K562 (cell line): ENCODE measurements around the gene COX11. TPM values are rescaled to one million over a fixed set of nuclear protein-coding genes. Genes with fewer than 3 reads are reported as not detected.

Experiments
- ATAC-seq: fragments of 200-7000 bp; cut with Tn5 transposase; 3 replicates; pipeline ENCODE4 v1.9.1; 2020; ENCODE audit warnings: moderate library complexity
- BruUV-seq: library from RNA; stranded (reverse); fragments of 400-500 nt; replicated peaks from 2 replicates; lab custom pipeline; 2021; lab: Mats Ljungman, UMichigan
- CTCF ChIA-PET: fragments of 300-600 bp; formaldehyde crosslinking; extraction: SDS; loops from one replicate; lab custom pipeline; 2021; ENCODE audit warnings: low intra/inter-chr PET ratio; lab: Yijun Ruan, JAX
- POLR2A ChIA-PET: fragments of 300-600, 350-650 bp; sonication (Branson Sonifier 250); formaldehyde crosslinking; extraction: SDS; loops from one replicate; lab custom pipeline; 2021; ENCODE audit warnings: antibody characterized with exemption, inconsistent platforms; lab: Yijun Ruan, JAX
- DNase-seq, 4 experiments: peaks; one replicate each; pipeline versions ENCODE4 v3.0.0 to v3.0.0-alpha.2; 2011 to 2018; ENCODE audit warnings: low spot score in 3 of 4, mixed read lengths in 3 of 4; ENCODE audit errors: extremely low read depth in 1 of 4
- FAIRE-seq: peaks from 2 replicates; lab custom pipeline; 2011; peaks lifted over from hg19 to GRCh38; lab: Jason Lieb, UNC
- H2AFZ ChIP-seq: 2 replicates; pipeline ENCODE4 v1.6.0; 2011; ENCODE audit warnings: low read depth, low read length, control low read depth, inconsistent platforms
- H3K27ac ChIP-seq: fragments of 200-600 bp; 3 replicates; pipeline ENCODE4 v1.8.0; 2011; ENCODE audit warnings: low read depth, mild to moderate bottlenecking, control low read depth, inconsistent platforms, low read length, moderate library complexity, mixed read lengths; ENCODE audit errors: extremely low read depth
- H3K27me3 ChIP-seq, 2 experiments: fragments of 300-600 bp in 1 of 2; 2 replicates in 1 of 2; 3 replicates in 1 of 2; pipeline versions ENCODE4 v1.6.0 to v1.8.0; 2011; ENCODE audit warnings: inconsistent platforms in 2 of 2, low read length in 2 of 2, mild to moderate bottlenecking in 1 of 2, mixed read lengths in 1 of 2, moderate library complexity in 1 of 2; ENCODE audit not compliant: control insufficient read depth in 2 of 2, insufficient read depth in 2 of 2
- H3K36me3 ChIP-seq: fragments of 300-600 bp; 3 replicates; pipeline ENCODE4 v1.8.0; 2011; ENCODE audit warnings: mild to moderate bottlenecking, low read length, inconsistent platforms; ENCODE audit not compliant: control insufficient read depth, insufficient read depth
- H3K4me1 ChIP-seq, 2 experiments: fragments of 200-600 bp in 1 of 2; replicated peaks in 1 of 2; 2 replicates in 1 of 2; 3 replicates in 1 of 2; pipeline versions ENCODE4 v1.5.1 to v1.8.0; 2011; ENCODE audit warnings: inconsistent platforms in 2 of 2, low read length in 2 of 2, mild to moderate bottlenecking in 1 of 2, mixed read lengths in 1 of 2, moderate library complexity in 1 of 2; ENCODE audit not compliant: control insufficient read depth in 2 of 2, insufficient read depth in 2 of 2
- H3K4me2 ChIP-seq: 2 replicates; pipeline ENCODE4 v1.6.1; 2011; ENCODE audit warnings: low read length, control low read depth, inconsistent platforms, mixed read lengths; ENCODE audit not compliant: insufficient read depth
- H3K4me3 ChIP-seq: fragments of 200-600 bp; sonication (generic), shearing (Covaris generic); 2 replicates; pipeline ENCODE4 v1.5.1; 2016; ENCODE audit warnings: control low read depth, inconsistent platforms
- H3K79me2 ChIP-seq: fragments of 200-600 bp; 3 replicates; pipeline ENCODE4 v1.8.0; 2011; ENCODE audit warnings: low read length, inconsistent platforms; ENCODE audit not compliant: control insufficient read depth, insufficient read depth
- H3K9ac ChIP-seq, 2 experiments: 2 replicates each; pipeline versions ENCODE4 v1.6.0 to v1.6.1; 2011; ENCODE audit warnings: low read depth in 2 of 2, low read length in 2 of 2, control low read depth in 1 of 2, inconsistent platforms in 1 of 2, mild to moderate bottlenecking in 1 of 2, mixed read lengths in 1 of 2; ENCODE audit not compliant: insufficient read depth in 1 of 2
- H3K9me1 ChIP-seq: one replicate; pipeline ENCODE4 v1.6.0; 2011; ENCODE audit warnings: inconsistent platforms, mild to moderate bottlenecking, low read length, moderate library complexity; ENCODE audit not compliant: control insufficient read depth, insufficient read depth
- H3K9me3 ChIP-seq: replicated peaks from 2 replicates; pipeline ENCODE4 v1.5.1; 2011; ENCODE audit warnings: low read depth, low read length, inconsistent platforms; ENCODE audit not compliant: control insufficient read depth, insufficient read depth
- H4K20me1 ChIP-seq: replicated peaks from 2 replicates; pipeline ENCODE4 v1.6.1; 2011; ENCODE audit warnings: low read length, inconsistent platforms, mixed read lengths; ENCODE audit not compliant: control insufficient read depth, insufficient read depth
- CEBPB ChIP-seq: fragments of 450-650 bp; IDR thresholded peaks from 2 replicates; pipeline ENCODE4 v1.6.1; 2016; ENCODE audit warnings: missing genetic modification characterization, missing compliant biosample characterization
- DIDO1 ChIP-seq: fragments of 450-650 bp; IDR thresholded peaks from 2 replicates; pipeline ENCODE4 v1.6.1; 2016; ENCODE audit warnings: low read depth, missing biosample characterization, missing genetic modification characterization
- ELF2 ChIP-seq: fragments of 250-450 bp; sonication (Bioruptor Pico); IDR thresholded peaks from 2 replicates; pipeline ENCODE4 v1.5.0; 2021; ENCODE audit warnings: mild to moderate bottlenecking
- ESRRA ChIP-seq: fragments of 450-650 bp; IDR thresholded peaks from 2 replicates; pipeline ENCODE4 v1.6.1; 2014; ENCODE audit warnings: low read depth, mild to moderate bottlenecking, moderate library complexity, borderline replicate concordance
- HNRNPLL ChIP-seq: fragments of 200-400 bp; formaldehyde crosslinking; IDR thresholded peaks from 2 replicates; pipeline ENCODE4 v1.6.1; 2017; ENCODE audit warnings: low read length, low read depth, mild to moderate bottlenecking; ENCODE audit not compliant: poor library complexity, severe bottlenecking
- KLF16 ChIP-seq: IDR thresholded peaks from 2 replicates; pipeline ENCODE4 v1.6.1; 2016; ENCODE audit warnings: antibody characterized with exemption
- NCOA4 ChIP-seq: fragments of 450-650 bp; IDR thresholded peaks from 2 replicates; pipeline ENCODE4 v1.6.1; 2018; ENCODE audit warnings: mild to moderate bottlenecking; ENCODE audit not compliant: partially characterized antibody
- PHF8 ChIP-seq: fragments of 200-600 bp; sonication (generic); IDR thresholded peaks from 2 replicates; pipeline ENCODE4 v1.6.1; 2012; ENCODE audit warnings: mixed run types, mild to moderate bottlenecking, inconsistent platforms, low read length, moderate library complexity, borderline replicate concordance
- RFX7 ChIP-seq: fragments of 250-450 bp; sonication (Bioruptor Pico); IDR thresholded peaks from 2 replicates; pipeline ENCODE4 v1.5.1; 2021; ENCODE audit warnings: mild to moderate bottlenecking
- ZNF239 ChIP-seq: fragments of 250-450 bp; sonication (Bioruptor Pico); IDR thresholded peaks from 2 replicates; pipeline ENCODE4 v1.4.0; 2020; ENCODE audit warnings: mild to moderate bottlenecking
- ZNF263 ChIP-seq: sonication (generic); formaldehyde crosslinking; IDR thresholded peaks from 2 replicates; pipeline ENCODE4 v1.8.0; 2022; ENCODE audit warnings: mild to moderate bottlenecking, missing genetic modification reagents, borderline replicate concordance
- ZNF316 ChIP-seq: fragments of 450-650 bp; IDR thresholded peaks from 2 replicates; pipeline ENCODE4 v1.6.1; 2016
- WGBS: fragments of 100-300 bp; shearing (Covaris generic); methylation state at CpG from one replicate; pipeline ENCODE4 v1.1.6; 2016; ENCODE audit warnings: low coverage, mixed read lengths; ENCODE audit not compliant: insufficient coverage; ENCODE audit errors: missing lambda C conversion rate; 5-methylcytosine and 5-hydroxymethylcytosine counted together
- in situ Hi-C: fragments of 300-500 bp; cut with MboI; formaldehyde crosslinking; loops from 4 replicates; pipeline ENCODE4 v1.15.0; 2018; ENCODE audit warnings: inconsistent platforms, mixed read lengths
- intact Hi-C: fragments of 100-400 bp; cut with micrococcal nuclease; formaldehyde crosslinking; loops from 2 replicates; pipeline ENCODE4 v1.14.2; 2022
- polyA plus RNA-seq, 8 experiments: library from polyadenylated mRNA; depleted of rRNA in 4 of 8; stranded (reverse) in 5 of 8; unstranded in 3 of 8; fragments of >200 nt; fragmentation: Nextera tagmentation in 2 of 8; fragmentation: Illumina TruSeq in 1 of 8; extraction: Ambion mirVana in 2 of 8; extraction: Trizol in 1 of 8; gene quantifications; 2 replicates each; pipeline versions ENCODE4 v1.2.1 to v1.2.3, GENCODE V29; 2011 to 2014; ENCODE audit warnings: inconsistent platforms in 1 of 8, missing spikeins in 1 of 8
- total RNA-seq, 7 experiments: library from RNA; depleted of rRNA in 6 of 7; stranded (reverse); fragments of >200 nt in 6 of 7; fragmentation: Illumina TruSeq in 2 of 7; extraction: Trizol in 2 of 7; gene quantifications; 2 replicates each; pipeline versions ENCODE4 v1.2.1 to v1.2.3, GENCODE V29; 2011 to 2021; ENCODE audit warnings: low replicate concordance in 1 of 7
- TF ChIP-seq, protein P1 (sequence below): fragments of 150-350 bp; IDR thresholded peaks from 2 replicates; pipeline ENCODE4 v1.6.1; 2014; ENCODE audit warnings: low read depth, mild to moderate bottlenecking, low read length, borderline replicate concordance
- TF ChIP-seq, protein P2 (sequence below): fragments of 250-450 bp; sonication (Bioruptor Pico); IDR thresholded peaks from 2 replicates; pipeline ENCODE4 v1.5.0; 2020; ENCODE audit warnings: mild to moderate bottlenecking

COX11 gene
- total and polyA plus RNA-seq, 9 of the 15 experiments (the other 6 are each of a cell fraction or from before 2014, with no cell fraction given): 18.5 to 112 (median 30.7) TPM

DNA sequence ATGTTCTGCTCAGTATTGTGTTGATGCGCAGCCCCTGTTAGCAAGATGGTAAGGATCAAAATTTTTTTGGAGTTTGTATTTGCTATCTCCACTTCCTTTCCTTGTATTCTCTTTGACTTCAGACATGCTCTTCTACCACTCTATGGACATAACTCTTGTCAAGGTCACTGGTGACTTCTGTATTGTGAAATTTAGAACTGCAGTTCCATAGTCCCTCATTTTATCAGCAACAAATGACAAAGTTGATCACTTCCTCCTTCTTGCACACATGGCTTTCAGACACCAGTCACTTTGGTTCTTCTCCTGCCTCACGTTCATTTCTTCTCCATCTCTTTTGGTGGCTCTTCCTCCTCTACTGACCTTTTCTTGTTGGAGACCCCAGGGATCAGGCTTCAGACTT is 21.1 kb downstream of the COX11 start (continued):
- TF ChIP-seq, protein P1, sequence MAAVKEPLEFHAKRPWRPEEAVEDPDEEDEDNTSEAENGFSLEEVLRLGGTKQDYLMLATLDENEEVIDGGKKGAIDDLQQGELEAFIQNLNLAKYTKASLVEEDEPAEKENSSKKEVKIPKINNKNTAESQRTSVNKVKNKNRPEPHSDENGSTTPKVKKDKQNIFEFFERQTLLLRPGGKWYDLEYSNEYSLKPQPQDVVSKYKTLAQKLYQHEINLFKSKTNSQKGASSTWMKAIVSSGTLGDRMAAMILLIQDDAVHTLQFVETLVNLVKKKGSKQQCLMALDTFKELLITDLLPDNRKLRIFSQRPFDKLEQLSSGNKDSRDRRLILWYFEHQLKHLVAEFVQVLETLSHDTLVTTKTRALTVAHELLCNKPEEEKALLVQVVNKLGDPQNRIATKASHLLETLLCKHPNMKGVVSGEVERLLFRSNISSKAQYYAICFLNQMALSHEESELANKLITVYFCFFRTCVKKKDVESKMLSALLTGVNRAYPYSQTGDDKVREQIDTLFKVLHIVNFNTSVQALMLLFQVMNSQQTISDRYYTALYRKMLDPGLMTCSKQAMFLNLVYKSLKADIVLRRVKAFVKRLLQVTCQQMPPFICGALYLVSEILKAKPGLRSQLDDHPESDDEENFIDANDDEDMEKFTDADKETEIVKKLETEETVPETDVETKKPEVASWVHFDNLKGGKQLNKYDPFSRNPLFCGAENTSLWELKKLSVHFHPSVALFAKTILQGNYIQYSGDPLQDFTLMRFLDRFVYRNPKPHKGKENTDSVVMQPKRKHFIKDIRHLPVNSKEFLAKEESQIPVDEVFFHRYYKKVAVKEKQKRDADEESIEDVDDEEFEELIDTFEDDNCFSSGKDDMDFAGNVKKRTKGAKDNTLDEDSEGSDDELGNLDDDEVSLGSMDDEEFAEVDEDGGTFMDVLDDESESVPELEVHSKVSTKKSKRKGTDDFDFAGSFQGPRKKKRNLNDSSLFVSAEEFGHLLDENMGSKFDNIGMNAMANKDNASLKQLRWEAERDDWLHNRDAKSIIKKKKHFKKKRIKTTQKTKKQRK: no peak
- TF ChIP-seq KLF16 (no peak), CEBPB (tag) (peak; percentile 58), DIDO1 (tag) (no peak), ESRRA (no peak), NCOA4 (no peak), PHF8 (no peak), HNRNPLL (no peak)

DNA sequence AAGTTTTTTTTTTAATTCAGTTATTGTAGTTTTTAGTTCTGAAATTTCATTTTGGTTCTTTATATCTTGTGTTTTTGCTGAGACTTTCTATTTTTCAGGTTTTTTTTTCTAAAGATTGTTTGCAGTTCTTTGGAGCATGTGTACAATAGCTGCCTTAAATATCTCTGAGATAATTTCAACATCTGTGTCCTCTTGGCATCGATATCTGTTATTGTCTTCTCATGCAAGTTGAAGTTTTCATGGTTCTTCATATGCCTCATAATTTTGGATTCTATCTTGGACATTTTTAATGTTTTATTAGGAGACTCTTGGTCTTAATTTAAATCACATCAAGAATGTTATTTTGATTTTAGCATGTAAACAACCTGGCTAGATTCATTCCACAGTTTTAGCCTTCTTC is 22.8 kb downstream of the COX11 start:
- Histone ChIP-seq H3K9me1 (no peaks in the 10 kb centered on the region), H2AFZ (no peak overlapping the region), H3K4me2 (no peak overlapping the region), H3K79me2 (no peaks in the 10 kb centered on the region), H3K4me1 (peaks cover 0 to 3% of the 10 kb centered on the region in 2 experiments; a peak in 3 of 5 replicates), H3K4me3 (no peak overlapping the region), H4K20me1 (no peaks in the 10 kb centered on the region), H3K27me3 (no peaks in the 10 kb centered on the region), H3K9me3 (no peaks in the 10 kb centered on the region), H3K36me3 (peaks cover 9% of the 10 kb centered on the region; the same call in 2 of the 3 replicates), H3K9ac (no peak overlapping the region), H3K27ac (no peak overlapping the region)
- TF ChIP-seq RFX7 (CRISPR knock-in tag) (no peak), ZNF239 (CRISPR knock-in tag) (no peak), ELF2 (CRISPR knock-in tag) (no peak), ZNF263 (CRISPR knock-in tag) (no peak), ZNF316 (peak; percentile 46; the same call in 1 of the 2 replicates)
- TF ChIP-seq, protein P2, sequence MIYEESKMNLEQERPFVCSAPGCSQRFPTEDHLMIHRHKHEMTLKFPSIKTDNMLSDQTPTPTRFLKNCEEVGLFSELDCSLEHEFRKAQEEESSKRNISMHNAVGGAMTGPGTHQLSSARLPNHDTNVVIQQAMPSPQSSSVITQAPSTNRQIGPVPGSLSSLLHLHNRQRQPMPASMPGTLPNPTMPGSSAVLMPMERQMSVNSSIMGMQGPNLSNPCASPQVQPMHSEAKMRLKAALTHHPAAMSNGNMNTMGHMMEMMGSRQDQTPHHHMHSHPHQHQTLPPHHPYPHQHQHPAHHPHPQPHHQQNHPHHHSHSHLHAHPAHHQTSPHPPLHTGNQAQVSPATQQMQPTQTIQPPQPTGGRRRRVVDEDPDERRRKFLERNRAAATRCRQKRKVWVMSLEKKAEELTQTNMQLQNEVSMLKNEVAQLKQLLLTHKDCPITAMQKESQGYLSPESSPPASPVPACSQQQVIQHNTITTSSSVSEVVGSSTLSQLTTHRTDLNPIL (CRISPR knock-in tag): no peak
- ATAC-seq (no peak), DNase-seq (no peak), FAIRE-seq (no peak)
- in situ Hi-C loops (no loop called here), intact Hi-C loops (no loop called here)
- POLR2A ChIA-PET: interaction anchor here (0.6 to 1.5 kb wide), 5 partner anchors 10 to 28 kb away, joined by 3 to 4 read pairs (median 3); no protein-coding TSS in a partner anchor
- no TSS peak for BruUV-seq
- CTCF ChIA-PET: no interaction called here
- WGBS: 52% methylated on average over 1 of the region's 1 CpG
